SHP77 treated with DMSO at 0.1 percent for 48 hours (cell line): ENCODE data around the gene TMEM229B.

Source experiments
- DNase-seq: peaks from one replicate; lab custom pipeline; 2025; lab: John Stamatoyannopoulos, UW

TMEM229B gene

GRCh38 chr14:67421356-67422224, 66.9 kb downstream of the TMEM229B start:
- no peak for DNase-seq
